Endothelial cell (in vitro differentiated cells): ENCODE data around the gene SYPL1. TPM values are rescaled to one million over a fixed set of nuclear protein-coding genes. Genes with fewer than 3 reads are reported as not detected.

ENCODE experiments used
- DNase-seq: peaks from one replicate; pipeline ENCODE4 v3.0.0; 2021; ENCODE audit warnings: low spot score
- H3K27ac Mint-ChIP-seq: one replicate; pipeline ENCODE4 v1.8.0; 2021; ENCODE audit warnings: mixed read lengths, inconsistent platforms; ENCODE audit not compliant: unreplicated experiment
- H3K27me3 Mint-ChIP-seq: one replicate; pipeline ENCODE4 v1.8.0; 2021; ENCODE audit warnings: mild to moderate bottlenecking, moderate library complexity, mixed read lengths, inconsistent platforms; ENCODE audit not compliant: unreplicated experiment
- H3K36me3 Mint-ChIP-seq: one replicate; pipeline ENCODE4 v1.8.0; 2021; ENCODE audit warnings: mild to moderate bottlenecking, low read depth, mixed read lengths, inconsistent platforms; ENCODE audit not compliant: unreplicated experiment
- H3K4me1 Mint-ChIP-seq: one replicate; pipeline ENCODE4 v1.8.0; 2021; ENCODE audit warnings: mild to moderate bottlenecking, mixed read lengths, inconsistent platforms; ENCODE audit not compliant: unreplicated experiment
- H3K4me3 Mint-ChIP-seq: one replicate; pipeline ENCODE4 v1.8.0; 2021; ENCODE audit warnings: mild to moderate bottlenecking, mixed read lengths, inconsistent platforms; ENCODE audit not compliant: unreplicated experiment
- H3K9me3 Mint-ChIP-seq: one replicate; pipeline ENCODE4 v1.8.0; 2021; ENCODE audit warnings: mixed read lengths, inconsistent platforms; ENCODE audit not compliant: unreplicated experiment
- CTCF ChIP-seq: fragments of 200-600 bp; sonication (generic); IDR thresholded peaks from one replicate; pipeline ENCODE4 v1.5.0; 2021; ENCODE audit warnings: antibody characterized with exemption; ENCODE audit not compliant: unreplicated experiment
- total RNA-seq: library from RNA; stranded (reverse); fragmentation: NEBNext Ultra II Directional; extraction: Animal tissue kit (Norgen Biotek cat#: 25700); gene quantifications from one replicate; pipeline ENCODE4 v1.2.1, GENCODE V29; 2021; ENCODE audit not compliant: unreplicated experiment

The SYPL1 gene
- total RNA-seq, 1 donor from 2014 or later = 92.7 TPM

GRCh38 chr7:106069471-106070200 lies 42.5 kb downstream of the SYPL1 start:
- H3K36me3 Mint-ChIP-seq = no peaks in the 10 kb centered on the region
- no peaks in the 10 kb centered on the region for H3K9me3 Mint-ChIP-seq
- H3K4me1 Mint-ChIP-seq = peaks cover 53% of the 10 kb centered on the region
- H3K27me3 Mint-ChIP-seq = peaks cover 5% of the 10 kb centered on the region
- no peak for DNase-seq
- no peak for TF ChIP-seq CTCF
- H3K4me3 Mint-ChIP-seq = no peak overlapping the region
- no peak overlapping the region for H3K27ac Mint-ChIP-seq

GRCh38 chr7:106068986-106069385 lies 43.1 kb downstream of the SYPL1 start:
- Mint-ChIP-seq H3K36me3 (no peaks in the 10 kb centered on the region), H3K9me3 (no peaks in the 10 kb centered on the region), H3K27ac (no peak overlapping the region), H3K4me1 (peaks cover 50% of the 10 kb centered on the region), H3K4me3 (no peak overlapping the region), H3K27me3 (peaks cover 3% of the 10 kb centered on the region)
- TF ChIP-seq CTCF = no peak
- no peak for DNase-seq

GRCh38 chr7:106068538-106068961 lies 43.6 kb downstream of the SYPL1 start:
- peaks cover 50% of the 10 kb centered on the region for H3K4me1 Mint-ChIP-seq
- no peaks in the 10 kb centered on the region for H3K36me3 Mint-ChIP-seq
- no peak overlapping the region for H3K4me3 Mint-ChIP-seq
- DNase-seq = no peak
- no peaks in the 10 kb centered on the region for H3K9me3 Mint-ChIP-seq
- peaks cover 2% of the 10 kb centered on the region for H3K27me3 Mint-ChIP-seq
- TF ChIP-seq CTCF = no peak
- H3K27ac Mint-ChIP-seq = no peak overlapping the region

GRCh38 chr7:106067678-106068077 lies 44.4 kb downstream of the SYPL1 start:
- Mint-ChIP-seq H3K36me3 (no peaks in the 10 kb centered on the region), H3K9me3 (no peaks in the 10 kb centered on the region), H3K27me3 (peaks cover 2% of the 10 kb centered on the region), H3K4me3 (no peak overlapping the region), H3K4me1 (peaks cover 50% of the 10 kb centered on the region), H3K27ac (no peak overlapping the region)
- TF ChIP-seq CTCF = no peak
- DNase-seq = no peak
